ENCODE results near the gene DGKD. TPM values are rescaled to one million over a fixed set of nuclear protein-coding genes. Genes with fewer than 3 reads are reported as not detected.

DGKD gene
- total and polyA plus RNA-seq, 10 of the 15 experiments (the other 5 are each of a cell fraction or from before 2014, with no cell fraction given), result 2.7 to 81.9 (median 27.0) TPM

DNA sequence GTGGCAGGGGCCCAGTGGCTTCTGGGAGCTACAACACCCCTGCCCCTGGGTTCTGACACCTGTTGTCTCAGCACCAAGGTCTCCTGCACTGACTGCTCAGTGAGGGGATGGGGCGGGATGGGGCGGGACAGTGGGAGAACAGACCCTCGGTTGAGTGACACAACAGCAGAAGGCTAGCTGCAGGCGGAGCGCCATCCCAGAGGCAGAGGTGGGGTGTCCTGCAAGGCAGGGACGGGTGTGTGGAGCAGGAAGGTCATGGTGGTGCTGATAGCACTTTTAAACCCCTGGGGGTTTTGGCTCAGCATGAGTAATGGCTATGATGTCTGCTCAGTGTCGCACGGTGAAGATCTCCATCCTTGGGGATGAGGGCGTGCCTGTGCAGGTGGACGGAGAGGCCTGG lies 105.1 kb downstream of the DGKD start:
- POLR2A ChIA-PET, result no interaction called here
- in situ Hi-C loops (cut with MboI), result no loop called here
- Histone ChIP-seq H2AFZ (ENCODE audit: control insufficient read depth, low read depth, low read length) (no peak overlapping the region), H4K20me1 (ENCODE audit: control insufficient read depth, insufficient read depth) (no peaks in the 10 kb centered on the region), H3K27ac (ENCODE audit: control insufficient read depth, insufficient read depth) (no peak overlapping the region), H3K27me3 (replicated peaks in 1 of 2; ENCODE audit: control insufficient read depth in 2 of 2, insufficient read depth in 2 of 2, low read length in 1 of 2) (no peaks in the 10 kb centered on the region), H3K9me3 (replicated peaks; ENCODE audit: control insufficient read depth, insufficient read depth, low read length) (no peaks in the 10 kb centered on the region), H3K4me2 (ENCODE audit: control insufficient read depth, insufficient read depth) (no peak overlapping the region), H3K79me2 (ENCODE audit: control insufficient read depth, insufficient read depth, low read length) (no peaks in the 10 kb centered on the region), H3K4me3 (no peak overlapping the region), H3K36me3 (ENCODE audit: control insufficient read depth in 2 of 2, insufficient read depth in 2 of 2, low read length in 1 of 2) (peaks cover 20 to 27% of the 10 kb centered on the region in 2 experiments), H3K9ac (ENCODE audit: control insufficient read depth, insufficient read depth, low read length) (no peak overlapping the region), H3K4me1 (ENCODE audit: control insufficient read depth, insufficient read depth, low read length) (no peaks in the 10 kb centered on the region)
- FAIRE-seq, result no peak
- no TSS peak for BruUV-seq (replicated peaks)
- ATAC-seq, result no peak
- CTCF ChIA-PET, result no interaction called here
- 94% methylated on average over 10 of the region's 10 CpGs for WGBS (ENCODE audit: insufficient coverage, insufficient replicate concordance, low lambda C conversion rate, missing lambda C conversion rate)
- no peak for DNase-seq (ENCODE audit: low read depth, low spot score)
- SMC1A ChIA-PET (ENCODE audit: uncharacterized antibody, unreplicated experiment), result no interaction called here
- no peak for TF ChIP-seq YY1 (IDR thresholded peaks at IDR 0.05; ENCODE audit: low read depth, low read length)
- intact Hi-C loops (cut with micrococcal nuclease; ENCODE audit: unreplicated experiment), result no loop called here
- RAD21 ChIA-PET (ENCODE audit: unreplicated experiment), result interaction anchor here (0.6 kb wide), 1 partner anchor 63 kb away, joined by 4 read pairs; no protein-coding TSS in a partner anchor

DNA sequence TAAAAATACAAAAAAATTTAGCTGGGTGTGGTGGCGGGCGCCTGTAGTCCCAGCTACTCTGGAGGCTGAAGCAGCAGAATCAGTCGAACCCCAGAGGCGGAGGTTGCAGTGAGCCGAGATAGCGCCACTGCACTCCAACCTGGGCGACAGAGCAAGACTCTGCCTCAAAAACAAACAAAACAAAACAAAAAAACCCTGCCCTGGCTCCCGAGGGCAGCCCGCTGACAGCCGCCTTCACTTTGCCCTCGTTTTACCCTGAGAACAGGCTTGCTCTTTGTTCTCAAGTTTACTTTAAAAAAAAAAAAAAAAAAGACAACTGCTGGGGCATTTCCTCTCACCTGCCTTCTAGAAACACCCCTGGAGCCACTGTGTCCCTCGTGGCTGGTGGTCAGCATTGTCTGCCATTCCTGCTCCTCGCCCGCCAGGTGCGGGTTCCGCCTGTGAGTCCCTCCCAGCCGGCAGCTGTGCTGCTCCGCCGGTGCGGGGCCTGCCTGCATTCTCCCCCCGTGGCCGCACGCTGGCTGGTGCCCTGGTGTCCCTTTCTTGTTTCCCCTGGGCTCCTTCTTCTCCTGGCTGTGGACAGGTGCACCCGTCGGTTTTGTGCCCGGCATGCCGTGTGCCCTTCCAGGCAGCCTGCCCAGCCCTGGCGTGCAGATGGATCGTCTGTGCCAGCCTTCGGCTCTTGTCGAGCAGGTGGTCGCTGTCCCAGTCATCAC lies 106.6 kb downstream of the DGKD start:
- in situ Hi-C loops (cut with MboI), result no loop called here
- BruUV-seq (replicated peaks), result no TSS peak
- TF ChIP-seq POU2F2 (IDR thresholded peaks at IDR 0.05; ENCODE audit: borderline replicate concordance, low read depth, low read length) (no peak), ZBTB4 (CRISPR knock-in tag; IDR thresholded peaks at IDR 0.05) (no peak), RFX5 (IDR thresholded peaks at IDR 0.05; ENCODE audit: low read depth, low read length) (no peak), NFYA (IDR thresholded peaks at IDR 0.05; ENCODE audit: borderline replicate concordance, low read depth, low read length) (no peak), EED (IDR thresholded peaks at IDR 0.05; ENCODE audit: low read depth) (no peak), RB1 (IDR thresholded peaks at IDR 0.05; ENCODE audit: borderline replicate concordance) (no peak), BHLHE40 (IDR thresholded peaks at IDR 0.05; ENCODE audit: borderline replicate concordance in 1 of 2, low read depth in 2 of 2, low read length in 1 of 2) (no peak), FOXM1 (IDR thresholded peaks at IDR 0.05; ENCODE audit: low read depth, low read length) (no peak)
- TF ChIP-seq, protein P1, sequence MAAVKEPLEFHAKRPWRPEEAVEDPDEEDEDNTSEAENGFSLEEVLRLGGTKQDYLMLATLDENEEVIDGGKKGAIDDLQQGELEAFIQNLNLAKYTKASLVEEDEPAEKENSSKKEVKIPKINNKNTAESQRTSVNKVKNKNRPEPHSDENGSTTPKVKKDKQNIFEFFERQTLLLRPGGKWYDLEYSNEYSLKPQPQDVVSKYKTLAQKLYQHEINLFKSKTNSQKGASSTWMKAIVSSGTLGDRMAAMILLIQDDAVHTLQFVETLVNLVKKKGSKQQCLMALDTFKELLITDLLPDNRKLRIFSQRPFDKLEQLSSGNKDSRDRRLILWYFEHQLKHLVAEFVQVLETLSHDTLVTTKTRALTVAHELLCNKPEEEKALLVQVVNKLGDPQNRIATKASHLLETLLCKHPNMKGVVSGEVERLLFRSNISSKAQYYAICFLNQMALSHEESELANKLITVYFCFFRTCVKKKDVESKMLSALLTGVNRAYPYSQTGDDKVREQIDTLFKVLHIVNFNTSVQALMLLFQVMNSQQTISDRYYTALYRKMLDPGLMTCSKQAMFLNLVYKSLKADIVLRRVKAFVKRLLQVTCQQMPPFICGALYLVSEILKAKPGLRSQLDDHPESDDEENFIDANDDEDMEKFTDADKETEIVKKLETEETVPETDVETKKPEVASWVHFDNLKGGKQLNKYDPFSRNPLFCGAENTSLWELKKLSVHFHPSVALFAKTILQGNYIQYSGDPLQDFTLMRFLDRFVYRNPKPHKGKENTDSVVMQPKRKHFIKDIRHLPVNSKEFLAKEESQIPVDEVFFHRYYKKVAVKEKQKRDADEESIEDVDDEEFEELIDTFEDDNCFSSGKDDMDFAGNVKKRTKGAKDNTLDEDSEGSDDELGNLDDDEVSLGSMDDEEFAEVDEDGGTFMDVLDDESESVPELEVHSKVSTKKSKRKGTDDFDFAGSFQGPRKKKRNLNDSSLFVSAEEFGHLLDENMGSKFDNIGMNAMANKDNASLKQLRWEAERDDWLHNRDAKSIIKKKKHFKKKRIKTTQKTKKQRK (IDR thresholded peaks at IDR 0.05; ENCODE audit: low read depth, low read length), result no peak

More for the DNA sequence above, 106.6 kb downstream of the DGKD start:
- Histone ChIP-seq H3K79me2 (ENCODE audit: control insufficient read depth, insufficient read depth, low read length) (no peaks in the 10 kb centered on the region), H3K4me3 (no peak overlapping the region), H3K4me2 (ENCODE audit: control insufficient read depth, insufficient read depth) (no peak overlapping the region), H3K9ac (ENCODE audit: control insufficient read depth, insufficient read depth, low read length) (no peak overlapping the region), H3K27ac (ENCODE audit: control insufficient read depth, insufficient read depth) (no peak overlapping the region), H2AFZ (ENCODE audit: control insufficient read depth, low read depth, low read length) (no peak overlapping the region), H3K36me3 (ENCODE audit: control insufficient read depth in 2 of 2, insufficient read depth in 2 of 2, low read length in 1 of 2) (peaks cover 17 to 20% of the 10 kb centered on the region in 2 experiments), H3K27me3 (replicated peaks in 1 of 2; ENCODE audit: control insufficient read depth in 2 of 2, insufficient read depth in 2 of 2, low read length in 1 of 2) (no peaks in the 10 kb centered on the region), H4K20me1 (ENCODE audit: control insufficient read depth, insufficient read depth) (no peaks in the 10 kb centered on the region), H3K9me3 (replicated peaks; ENCODE audit: control insufficient read depth, insufficient read depth, low read length) (no peaks in the 10 kb centered on the region), H3K4me1 (ENCODE audit: control insufficient read depth, insufficient read depth, low read length) (no peaks in the 10 kb centered on the region)
- no peak for DNase-seq (ENCODE audit: low read depth, low spot score)
- WGBS (ENCODE audit: insufficient coverage, insufficient replicate concordance, low lambda C conversion rate, missing lambda C conversion rate), result 93% methylated on average over 32 of the region's 32 CpGs
- intact Hi-C loops (cut with micrococcal nuclease; ENCODE audit: unreplicated experiment), result no loop called here
- POLR2A ChIA-PET, result no interaction called here
- SMC1A ChIA-PET (ENCODE audit: uncharacterized antibody, unreplicated experiment), result interaction anchor here (1.5 kb wide), 1 partner anchor 104 kb away, joined by 3 read pairs; no protein-coding TSS in a partner anchor
- CTCF ChIA-PET, result interaction anchor here (0.6 kb wide), 1 partner anchor 564 kb away, joined by 3 read pairs; no protein-coding TSS in a partner anchor
- RAD21 ChIA-PET (ENCODE audit: unreplicated experiment), result no interaction called here
- FAIRE-seq, result no peak
- ATAC-seq, result no peak
